ENCODE measurements around the gene NDUFB7.
"Not testable (repeated sequence)": the region's sequence is repeated elsewhere in the genome, so short reads cannot be mapped to it uniquely, and the experiment has no call there.

NDUFB7 gene

DNA sequence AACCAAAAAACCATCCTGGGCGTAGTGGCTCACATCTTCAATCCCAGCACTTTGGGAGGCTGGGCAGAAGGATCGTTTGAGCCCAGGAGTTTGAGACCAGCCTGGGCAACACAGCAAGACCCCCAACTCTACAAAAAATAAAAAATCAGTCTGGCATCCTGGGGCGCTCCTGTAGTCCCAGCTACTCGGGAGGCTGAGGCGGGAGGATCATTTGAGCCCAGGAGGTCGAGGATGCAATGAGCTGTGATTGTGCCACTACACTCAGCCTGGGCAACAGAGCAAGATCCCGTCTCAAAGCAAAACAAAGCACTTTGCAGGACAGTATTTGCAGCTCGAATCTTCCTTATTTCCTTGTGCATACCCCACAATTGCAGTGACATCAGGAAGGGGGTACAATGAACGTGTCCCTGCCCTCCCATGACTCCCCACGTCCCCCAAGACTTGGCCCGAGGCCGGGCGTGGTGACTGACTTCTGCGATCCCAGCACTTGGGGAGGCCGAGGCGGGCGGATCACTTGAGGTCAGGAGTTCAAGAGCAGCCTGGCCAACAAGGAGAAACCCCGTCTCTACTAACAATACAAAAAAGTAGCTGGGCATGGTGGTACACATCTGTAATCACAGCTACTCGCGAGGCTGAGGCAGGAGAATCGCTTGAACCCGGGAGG lies 870 bp downstream of the NDUFB7 start:
- no peak for DNase-seq

DNA sequence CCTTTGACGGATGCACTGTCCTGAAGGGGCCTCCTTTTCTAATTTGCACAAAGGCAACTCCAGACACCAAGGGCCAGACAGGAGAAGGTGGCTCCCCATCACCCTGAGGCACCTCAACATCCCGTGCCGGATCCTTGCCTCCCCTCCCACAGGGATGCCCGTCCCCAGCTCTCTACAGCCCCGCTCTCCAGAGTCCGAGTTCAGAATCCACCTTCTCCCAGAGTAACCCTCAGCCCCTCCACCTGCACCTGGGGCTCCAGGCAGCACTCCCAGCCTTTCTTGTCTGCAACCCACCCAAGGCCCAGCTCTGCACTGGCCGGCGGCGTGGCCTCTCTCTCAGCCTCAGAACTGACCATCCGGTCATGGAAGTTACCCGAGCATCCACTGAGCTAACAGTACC lies 4.8 kb downstream of the NDUFB7 start:
- no peak for DNase-seq

DNA sequence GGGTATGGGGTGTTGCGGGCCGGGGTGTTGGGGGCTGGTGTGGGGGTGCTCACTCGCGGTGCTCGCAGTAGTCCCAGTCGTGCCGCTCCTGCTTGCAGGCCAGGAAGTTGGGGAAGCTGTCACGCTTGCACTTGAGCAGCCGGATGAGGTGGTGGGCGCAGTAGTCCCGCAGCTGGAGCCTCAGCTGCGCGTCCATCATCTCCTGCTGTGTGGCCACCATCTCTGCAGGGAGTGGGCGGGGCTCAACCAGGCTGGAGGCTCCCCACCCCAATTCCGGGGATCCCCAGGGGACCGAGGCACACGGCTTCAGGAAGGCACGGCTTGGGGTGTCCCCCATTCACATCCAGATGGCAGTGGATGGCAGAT lies 5.2 kb downstream of the NDUFB7 start:
- no peak for DNase-seq

DNA sequence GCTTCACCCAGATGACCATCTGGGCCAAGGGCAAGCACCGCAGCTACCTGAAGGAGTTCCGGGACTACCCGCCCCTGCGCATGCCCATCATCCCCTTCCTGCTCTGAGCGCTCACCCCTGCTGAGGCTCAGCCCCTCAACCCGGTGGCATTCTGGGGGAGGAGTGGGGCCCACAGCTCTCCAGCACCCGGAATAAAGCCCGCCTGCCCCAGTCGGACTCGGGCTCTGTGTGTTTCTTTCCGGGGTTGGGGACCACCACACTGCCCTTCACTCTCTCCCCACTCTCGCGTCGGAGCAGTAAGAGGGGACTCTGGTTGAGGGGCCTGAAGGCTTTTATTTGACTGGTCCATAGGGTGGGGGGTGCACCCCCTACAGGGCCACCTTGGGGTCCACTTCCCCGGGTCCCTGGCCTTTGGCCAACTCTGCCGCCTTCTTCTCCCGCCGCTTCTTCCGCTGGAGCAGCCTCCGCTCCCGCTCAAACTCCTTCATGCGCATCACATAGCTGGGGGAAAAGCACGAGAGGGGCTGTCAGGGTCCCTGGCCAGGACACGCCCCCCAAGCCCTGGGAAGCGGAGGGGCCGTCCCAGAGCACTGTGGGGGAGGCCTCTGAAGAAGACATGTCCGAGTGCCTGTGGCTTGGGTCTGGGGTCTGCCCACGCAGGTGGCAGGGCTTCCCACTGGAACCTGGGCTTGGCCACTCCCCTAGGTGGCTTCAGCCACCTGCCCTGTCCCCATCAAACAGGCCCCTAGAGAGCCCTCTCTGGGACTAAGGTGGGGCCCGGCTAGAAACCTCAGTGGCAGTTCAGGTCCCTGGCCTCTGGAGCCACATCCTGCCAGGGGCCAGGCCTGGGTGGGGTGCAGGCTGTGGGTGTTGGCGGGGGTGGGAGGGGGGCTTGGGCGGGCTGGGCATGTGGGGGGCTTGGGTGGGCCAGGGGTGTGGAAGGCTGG lies 5.8 kb downstream of the NDUFB7 start:
- DNase-seq = no peak

DNA sequence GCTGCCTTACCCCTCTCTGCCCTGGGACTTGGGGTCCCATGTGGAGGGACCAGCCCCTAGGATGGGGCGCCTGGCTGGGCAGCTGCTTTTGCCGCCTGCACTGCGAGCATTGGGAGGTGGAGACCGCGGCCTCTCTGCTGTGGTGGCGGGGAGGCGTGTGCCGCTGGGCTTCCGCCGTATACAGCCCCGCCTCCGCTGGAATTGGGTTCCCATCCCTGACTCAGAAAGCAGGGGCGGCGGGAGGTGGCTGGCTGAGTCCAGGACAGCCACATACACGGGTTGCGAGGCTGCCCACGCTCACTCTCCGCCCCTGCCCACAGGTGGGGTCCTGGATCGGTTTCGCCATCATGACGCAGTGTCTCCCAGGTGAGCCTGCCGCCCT lies 6.6 kb downstream of the NDUFB7 start:
- DNase-seq = no peak

DNA sequence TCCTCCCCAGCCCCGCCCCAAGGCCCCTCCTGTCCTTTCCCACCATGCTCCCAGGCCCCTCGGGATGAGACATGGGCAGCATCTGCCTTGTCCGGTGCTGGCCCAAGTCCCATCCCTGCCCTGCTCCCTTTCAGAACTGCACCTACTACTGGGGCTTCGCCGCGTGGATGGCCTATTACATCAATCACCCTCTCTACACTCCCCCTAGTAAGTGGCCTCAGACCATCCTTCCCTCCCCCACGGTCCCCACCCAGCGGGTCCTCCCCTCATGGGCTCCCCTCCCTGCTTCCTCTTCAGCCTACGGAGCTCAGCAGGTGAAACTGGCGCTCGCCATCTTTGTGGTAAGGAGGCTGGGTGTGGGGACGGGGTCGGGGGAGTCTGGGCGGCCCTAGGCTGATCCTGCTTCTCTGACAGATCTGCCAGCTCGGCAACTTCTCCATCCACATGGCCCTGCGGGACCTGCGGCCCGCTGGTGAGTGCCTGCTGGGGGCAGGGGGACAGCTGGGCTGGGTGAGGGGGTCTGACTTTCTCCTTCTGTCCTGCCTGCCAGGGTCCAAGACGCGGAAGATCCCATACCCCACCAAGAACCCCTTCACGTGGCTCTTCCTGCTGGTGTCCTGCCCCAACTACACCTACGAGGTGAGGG lies 7.1 kb downstream of the NDUFB7 start:
- not testable (repeated sequence) for DNase-seq

DNA sequence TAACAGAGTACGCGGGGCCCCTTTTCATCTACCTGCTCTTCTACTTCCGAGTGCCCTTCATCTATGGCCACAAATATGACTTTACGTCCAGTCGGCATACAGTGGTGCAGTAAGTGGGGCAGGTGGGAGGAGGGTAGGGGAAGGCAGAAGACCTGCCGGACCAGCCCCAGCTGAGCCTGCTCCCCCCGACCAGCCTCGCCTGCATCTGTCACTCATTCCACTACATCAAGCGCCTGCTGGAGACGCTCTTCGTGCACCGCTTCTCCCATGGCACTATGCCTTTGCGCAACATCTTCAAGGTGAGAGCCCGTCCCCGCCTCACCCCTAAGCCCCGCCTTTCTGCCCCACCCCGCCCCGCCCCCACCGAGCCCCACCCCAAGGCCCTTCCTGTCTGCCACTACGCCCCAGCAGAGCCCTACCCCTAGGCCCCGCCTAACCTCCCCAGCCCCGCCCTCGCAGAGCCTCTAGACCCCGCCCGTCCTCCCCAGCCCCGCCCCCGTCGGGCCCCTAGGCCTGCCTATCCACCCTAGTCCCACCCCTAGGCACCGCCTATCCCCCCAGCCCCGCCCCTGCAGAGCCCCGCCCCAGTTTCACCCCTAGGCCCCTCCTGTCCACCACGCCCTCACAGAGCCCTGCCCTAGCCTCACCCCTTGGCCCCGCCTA lies 7.7 kb downstream of the NDUFB7 start:
- peak; percentile 41 for DNase-seq

DNA sequence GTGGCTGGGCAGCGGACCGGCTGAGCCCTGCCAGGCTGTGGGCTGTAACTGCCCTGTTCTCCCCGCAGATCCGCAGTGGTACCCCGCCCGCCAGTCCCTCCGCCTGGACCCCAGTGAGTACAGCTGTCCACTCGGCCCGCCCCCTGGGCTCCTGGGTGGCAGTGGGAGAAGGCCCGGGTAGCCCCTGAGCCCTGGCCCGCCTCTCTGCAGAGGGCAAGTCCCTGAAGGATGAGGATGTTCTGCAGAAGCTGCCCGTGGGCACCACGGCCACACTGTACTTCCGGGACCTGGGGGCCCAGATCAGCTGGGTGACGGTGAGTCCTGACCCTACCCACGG lies 8.3 kb downstream of the NDUFB7 start:
- no peak for DNase-seq

DNA sequence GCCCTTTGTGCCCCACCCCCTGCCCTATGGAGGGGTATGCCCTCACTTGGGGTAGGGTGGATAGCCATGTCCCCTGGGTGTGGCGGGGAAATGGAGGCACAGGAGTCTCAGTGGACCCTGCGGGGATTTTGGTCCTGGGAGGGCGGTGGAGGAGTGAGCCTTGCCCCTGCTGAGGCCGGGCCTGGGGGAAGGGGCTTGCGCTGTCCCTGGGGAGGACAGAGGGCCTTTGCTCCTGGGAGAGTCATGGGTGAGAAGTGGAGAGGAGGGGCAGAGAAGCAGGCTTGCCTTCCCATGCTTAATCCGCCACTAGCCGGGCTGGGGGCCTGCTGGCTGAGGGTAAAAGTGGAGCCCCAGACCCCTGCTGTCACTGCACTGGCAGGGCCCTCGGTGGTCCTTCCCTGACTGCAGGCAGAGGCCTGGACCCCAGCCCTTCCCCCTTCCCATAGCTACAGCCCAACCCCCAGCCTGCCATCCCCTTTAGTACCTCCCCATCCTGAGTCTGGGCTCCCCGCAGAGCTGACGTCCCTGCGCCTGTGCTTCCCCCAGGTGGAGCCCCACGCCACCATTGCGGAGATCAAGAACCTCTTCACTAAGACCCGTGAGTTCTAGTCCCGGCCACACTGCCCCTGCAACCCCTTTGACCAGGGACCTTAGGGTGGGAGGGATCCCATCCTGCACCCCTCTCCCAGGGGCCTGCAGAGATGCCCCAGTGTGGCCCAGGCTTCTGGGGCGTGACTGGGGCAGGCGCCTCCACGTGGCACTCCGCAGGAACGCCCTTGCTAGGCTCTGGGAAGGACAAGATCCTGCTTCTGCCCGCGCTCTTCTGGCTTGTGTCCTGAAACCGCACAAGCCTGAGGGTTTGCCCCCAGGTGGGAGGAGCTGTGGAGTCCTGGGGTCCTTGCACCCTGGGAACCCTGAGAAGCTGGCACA lies 8.9 kb downstream of the NDUFB7 start:
- DNase-seq = no peak

DNA sequence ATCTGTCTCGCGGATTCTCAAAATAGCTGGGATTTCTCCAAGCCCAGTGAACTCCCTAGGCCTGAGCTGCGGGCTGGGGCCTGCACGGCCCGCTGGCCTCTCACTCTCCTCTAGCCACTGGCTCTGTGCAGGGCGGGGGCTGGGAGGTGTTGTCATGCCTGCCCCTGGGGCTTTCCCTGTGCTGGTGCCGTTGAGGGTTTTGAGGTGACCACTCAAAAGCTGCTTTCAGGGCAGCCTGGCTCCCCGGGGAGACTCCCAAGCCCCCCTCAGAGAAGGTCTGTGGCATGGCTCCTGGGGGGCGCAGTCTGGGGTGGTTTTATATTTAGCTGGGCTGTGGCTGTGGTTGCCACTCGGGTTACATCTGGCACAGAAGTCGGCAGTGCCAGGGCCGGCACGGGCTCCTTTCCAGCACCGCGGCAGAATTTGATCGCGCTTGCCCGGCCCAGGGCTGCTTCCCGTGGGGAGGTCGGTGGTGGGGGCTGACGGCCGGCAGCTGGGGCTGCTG lies 10.0 kb downstream of the NDUFB7 start:
- no peak for DNase-seq

DNA sequence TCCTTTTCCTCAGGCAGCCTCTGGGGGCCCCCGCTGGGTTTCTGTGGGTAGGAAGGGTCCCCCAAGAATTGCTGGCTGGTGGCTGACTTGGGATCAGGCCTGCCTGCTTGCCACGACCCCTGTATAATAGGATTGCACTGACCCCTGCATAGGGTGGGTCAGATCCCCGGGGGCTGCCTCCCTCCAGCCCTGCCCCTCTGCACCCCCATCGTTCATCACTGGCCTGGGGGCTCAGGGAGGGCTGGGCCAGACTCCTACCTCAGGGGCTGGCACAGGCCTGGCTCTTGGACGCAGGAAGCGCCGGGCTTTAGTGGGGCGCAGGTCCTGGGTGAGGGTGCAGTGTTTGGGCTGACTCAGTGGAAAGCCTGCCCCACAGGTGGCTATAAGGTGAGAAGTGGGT lies 10.6 kb downstream of the NDUFB7 start:
- DNase-seq = no peak

DNA sequence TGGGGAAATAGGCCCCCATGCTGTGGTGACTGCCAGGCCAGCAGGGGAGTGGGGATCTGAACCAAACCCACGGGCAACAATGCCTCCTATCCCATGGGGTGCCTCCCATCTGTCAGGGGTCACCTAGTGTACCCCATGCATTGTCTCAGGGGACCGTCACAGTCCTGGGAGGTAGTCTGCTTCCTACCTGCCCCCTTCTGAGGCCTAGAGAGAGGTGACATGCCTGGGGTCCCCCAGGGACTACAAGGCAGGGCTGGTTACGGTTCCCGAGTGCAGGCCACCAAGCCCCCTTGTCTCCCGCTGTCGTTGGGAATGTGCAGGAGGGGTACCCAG lies 11.1 kb downstream of the NDUFB7 start:
- DNase-seq = no peak

DNA sequence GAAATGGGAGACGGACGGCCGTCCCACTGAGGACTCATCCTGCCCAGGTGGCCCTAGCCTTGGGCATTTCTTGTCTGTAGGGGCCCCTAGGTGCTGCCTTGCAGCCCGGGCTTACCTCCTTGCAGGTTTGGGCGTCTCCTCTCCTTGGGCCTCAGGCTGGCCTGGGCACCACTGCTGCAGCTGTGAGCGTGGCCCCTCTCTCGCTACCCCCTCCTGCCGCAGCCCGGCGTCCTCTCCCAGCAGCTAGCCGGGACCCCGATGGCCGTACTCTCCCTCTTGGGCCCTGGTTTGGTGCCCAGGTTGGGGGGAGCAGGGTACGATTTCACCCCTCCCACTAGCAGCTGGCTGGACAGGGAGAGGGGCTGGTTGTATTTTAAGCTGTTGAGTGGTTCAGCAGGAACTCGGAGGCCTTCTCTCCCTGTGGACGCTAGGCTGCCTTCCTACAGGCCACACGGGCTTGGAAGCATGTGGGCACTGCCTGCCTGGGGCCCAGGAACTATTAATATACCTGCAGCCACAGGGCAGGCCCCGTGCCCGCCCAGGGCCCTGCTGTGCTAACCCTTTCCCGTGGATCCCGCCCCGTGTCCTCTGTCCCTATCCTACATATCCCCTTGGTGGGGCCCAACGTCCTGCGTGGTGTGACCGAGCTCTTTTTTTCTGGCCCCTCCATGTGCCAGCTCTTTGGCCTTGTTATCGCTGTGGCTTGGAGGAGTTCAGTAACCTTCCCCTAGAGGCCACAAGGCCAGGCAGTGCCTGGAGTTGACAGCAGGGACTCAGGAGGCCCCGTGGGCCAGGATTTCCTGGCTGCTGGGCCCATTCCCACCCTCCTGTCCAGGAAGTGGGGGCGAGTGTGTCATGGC lies 11.7 kb downstream of the NDUFB7 start:
- no peak for DNase-seq

DNA sequence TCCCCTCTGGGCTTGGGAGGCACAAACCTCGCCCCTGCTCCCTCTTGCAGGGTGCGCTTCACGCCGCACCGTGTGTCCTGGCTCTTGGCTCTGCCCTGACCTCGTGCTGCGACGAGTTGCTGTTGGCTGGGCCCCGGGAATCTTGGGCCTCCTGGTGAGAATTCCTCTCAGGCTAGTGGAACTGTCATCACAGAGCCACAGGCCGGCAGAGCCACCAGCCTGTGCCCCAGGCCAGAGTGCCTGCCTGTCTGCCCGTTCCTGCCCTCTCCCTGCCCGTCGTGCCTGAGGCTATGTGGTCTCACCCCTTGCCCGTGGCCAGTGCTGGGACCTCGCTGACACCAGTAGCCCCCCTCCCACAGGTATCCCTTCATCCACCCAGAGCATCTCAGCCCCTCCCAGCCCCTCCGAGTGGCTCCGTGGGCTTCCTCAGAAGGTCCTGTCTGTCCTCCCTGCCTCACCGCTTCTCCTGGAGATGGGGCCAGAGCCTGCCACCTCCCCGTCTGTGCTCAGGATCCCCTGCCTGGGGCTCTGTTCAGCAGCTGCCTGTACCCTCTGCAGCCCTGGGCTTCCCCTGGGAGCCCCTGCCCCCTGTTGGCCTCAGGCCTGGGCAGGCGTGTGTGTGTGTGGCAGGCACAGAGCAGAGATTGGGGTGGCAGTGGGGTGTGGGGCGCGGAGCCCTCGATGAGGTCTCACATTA lies 13.3 kb downstream of the NDUFB7 start:
- no peak for DNase-seq

DNA sequence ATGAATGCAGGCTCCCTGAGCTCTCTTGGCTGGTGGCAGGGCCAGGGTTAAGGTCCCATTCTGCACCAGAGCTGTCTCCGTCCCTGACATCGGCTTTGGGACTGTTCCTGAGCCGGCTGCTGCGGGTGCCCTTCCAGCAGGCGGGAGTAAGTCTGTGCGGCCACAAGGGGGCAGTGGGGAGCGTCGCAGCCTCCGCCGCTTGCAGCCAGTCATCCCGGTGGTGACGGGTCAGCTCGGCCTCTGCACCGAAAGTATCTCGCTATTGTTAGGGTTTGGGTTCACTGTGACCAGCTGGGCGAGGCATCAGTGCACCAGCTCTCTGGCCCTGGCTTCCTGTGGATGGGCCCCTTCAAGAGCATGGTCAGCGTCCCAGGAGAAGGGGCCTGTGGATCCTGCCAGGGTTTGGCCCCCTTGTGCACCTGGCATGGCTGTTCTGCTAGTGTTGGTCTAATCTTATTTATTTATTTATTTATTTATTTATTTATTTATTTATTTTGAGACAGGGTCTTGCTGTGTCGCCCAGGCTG lies 15.1 kb downstream of the NDUFB7 start:
- DNase-seq = peak; percentile 76

DNA sequence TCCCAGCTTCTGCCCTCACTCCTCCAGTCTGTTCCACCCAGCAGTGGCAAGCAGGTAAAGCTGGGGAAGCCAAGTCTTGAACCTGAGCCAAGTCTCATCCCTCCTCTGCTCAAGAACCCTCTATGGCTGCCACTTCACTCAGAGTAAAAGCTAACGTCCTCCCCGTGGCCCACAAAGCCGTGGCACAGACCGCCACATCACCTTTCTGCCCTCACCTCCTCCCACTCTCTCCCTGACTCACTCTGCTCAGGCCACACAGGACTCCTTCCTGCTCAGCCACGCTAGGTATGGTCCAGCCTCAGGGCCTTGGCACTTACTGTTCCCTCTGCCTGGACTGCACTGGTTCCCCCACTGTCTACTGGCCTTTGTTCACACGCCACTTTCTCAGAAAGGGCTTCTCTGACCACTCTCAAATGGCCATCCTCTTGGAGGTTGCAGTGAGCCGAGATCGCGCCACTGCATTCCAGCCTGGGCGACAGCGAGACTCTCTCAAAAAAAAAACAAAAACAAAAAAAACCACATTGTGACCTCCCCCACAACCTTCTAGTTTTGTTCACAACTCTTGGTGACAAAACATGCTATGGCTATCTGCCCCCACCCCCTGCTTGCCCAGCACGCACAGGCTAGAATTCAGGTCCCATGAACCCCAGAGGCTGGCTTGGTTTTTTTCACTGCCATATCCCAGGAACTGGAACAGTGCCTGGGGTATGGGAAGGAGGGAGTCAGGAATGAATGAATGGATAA lies 15.8 kb downstream of the NDUFB7 start:
- DNase-seq = no peak

DNA sequence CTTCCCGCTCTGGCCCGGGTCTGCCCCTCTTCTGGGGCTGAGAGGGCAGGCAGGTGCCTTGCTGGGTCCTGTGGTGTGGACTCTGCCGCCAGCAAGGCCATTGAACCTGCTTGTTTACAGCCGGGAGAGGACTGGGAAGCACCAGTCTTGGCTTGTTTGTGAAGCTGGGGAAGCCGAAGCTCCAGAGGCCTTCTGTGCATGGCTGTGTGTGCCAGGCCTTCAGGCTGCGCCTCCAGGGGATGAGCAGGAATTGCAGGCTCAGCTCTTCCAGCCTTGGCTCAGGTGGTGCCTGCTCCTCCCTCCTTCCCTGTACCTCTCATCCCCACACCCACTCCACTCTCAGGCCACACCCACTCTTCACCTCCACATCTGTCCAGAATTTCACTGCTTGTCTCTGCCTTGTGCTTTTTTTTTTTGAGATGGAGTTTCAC lies 17.5 kb downstream of the NDUFB7 start:
- DNase-seq = no peak

DNA sequence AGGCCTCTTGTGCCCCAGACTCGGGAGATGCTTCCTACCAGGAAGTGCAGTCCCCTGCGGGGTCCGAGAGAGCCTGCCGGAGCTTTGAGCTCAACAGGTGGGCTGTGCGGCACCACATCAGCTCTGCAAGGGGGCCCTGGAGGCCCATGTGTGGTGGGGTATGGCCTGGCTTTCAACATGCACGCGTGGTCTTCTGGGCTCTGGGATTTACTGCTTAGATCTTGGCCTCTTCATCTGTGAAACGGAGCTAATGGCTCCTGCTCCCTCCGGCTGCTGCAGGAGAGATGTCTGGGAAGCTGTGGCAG lies 18.0 kb downstream of the NDUFB7 start:
- DNase-seq = no peak

DNA sequence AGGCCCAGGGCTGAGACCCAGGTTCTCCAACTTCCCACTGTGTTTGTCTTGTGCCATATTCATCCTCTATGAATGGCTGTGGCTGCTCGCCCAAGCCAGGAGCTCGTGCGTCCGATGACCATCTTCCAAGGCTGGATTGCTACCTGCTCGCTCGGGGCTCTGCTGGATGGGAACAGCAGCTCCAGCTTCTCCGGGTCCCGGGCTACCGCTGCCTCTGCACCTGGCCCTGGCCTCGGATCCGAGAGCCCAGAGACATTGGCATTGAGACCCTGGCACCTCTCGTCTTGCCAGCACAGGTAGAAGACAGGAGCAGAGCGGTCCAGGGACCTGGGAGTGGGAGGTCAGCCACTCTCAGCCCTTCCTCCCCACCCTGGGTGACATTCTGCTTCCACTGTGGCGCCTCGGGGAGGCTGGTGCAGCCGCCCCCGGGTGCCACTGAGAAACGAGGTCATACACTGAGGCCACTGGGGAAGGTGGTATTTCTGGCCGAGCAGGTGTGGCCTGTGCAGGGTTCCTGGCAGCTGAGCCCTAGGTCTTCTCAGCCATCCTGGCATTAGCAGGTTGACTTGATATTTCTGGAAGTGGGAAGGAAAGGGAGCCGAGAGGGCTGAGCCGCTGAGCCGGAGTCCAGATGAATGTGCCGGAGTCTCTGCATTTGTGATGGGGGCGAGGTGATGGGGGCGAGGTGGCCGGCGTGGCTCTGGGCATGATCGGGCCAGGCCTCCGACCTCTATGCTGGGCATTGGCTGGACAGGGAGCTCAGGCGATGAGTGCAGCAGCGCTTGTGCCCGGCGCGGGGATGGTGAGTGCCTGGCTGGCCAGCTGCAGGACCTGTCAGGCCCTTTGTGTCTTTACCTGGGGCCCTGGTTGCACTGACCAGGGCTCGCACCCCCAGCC lies 18.6 kb downstream of the NDUFB7 start:
- no peak for DNase-seq

Measured in activated naive CD4-positive, alpha-beta T cell treated with anti-CD3 and anti-CD28 coated beads, Interleukin-2, amount 50 U/mL, for 16 hours (primary cell).